Kidney glomerular epithelial cell (primary cell): ENCODE measurements around the gene MED15.
"Not testable (repeated sequence)": the region's sequence is repeated elsewhere in the genome, so short reads cannot be mapped to it uniquely, and the experiment has no call there.

Experiments
- DNase-seq: peaks from one replicate; lab custom pipeline; 2025; lab: John Stamatoyannopoulos, UW

MED15 gene, protein sequence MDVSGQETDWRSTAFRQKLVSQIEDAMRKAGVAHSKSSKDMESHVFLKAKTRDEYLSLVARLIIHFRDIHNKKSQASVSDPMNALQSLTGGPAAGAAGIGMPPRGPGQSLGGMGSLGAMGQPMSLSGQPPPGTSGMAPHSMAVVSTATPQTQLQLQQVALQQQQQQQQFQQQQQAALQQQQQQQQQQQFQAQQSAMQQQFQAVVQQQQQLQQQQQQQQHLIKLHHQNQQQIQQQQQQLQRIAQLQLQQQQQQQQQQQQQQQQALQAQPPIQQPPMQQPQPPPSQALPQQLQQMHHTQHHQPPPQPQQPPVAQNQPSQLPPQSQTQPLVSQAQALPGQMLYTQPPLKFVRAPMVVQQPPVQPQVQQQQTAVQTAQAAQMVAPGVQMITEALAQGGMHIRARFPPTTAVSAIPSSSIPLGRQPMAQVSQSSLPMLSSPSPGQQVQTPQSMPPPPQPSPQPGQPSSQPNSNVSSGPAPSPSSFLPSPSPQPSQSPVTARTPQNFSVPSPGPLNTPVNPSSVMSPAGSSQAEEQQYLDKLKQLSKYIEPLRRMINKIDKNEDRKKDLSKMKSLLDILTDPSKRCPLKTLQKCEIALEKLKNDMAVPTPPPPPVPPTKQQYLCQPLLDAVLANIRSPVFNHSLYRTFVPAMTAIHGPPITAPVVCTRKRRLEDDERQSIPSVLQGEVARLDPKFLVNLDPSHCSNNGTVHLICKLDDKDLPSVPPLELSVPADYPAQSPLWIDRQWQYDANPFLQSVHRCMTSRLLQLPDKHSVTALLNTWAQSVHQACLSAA

DNA sequence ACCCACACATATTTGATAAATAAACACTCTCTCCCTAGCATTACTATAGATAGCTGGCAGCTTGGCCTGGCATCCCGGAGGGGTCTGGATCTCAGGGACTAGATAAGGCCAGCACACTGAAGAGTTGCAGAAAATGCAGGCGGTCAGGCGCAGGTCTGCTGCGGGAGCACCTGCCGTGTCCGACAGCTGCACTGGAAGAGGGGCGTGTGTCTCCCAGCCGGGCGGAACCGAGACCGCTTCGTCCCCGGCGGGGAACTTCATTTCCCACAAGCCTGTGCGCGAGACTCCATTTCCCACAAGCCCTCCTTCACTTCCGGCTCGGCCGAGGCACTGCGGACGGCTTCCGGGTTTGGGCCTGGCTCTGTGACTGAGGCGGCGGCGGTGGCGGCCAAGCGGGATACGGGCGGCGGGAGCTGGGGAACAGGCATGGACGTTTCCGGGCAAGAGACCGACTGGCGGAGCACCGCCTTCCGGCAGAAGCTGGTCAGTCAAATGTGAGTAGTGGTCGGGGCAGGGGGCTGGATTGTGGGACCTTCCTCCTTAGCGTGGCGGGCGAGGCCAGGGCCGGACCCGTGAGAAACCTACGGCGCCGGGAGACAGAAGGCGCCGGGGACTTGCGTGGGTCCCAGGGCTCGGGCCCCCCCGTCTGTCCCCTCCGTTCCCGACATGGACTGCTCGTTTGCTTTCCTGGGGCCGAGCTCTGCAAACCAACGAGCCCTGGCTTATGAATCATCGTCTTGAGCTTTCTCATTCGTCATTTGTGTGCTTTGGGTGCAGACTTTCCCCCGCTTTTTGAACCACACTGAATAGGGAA lies at the start of gene MED15:
TSS of gene MED15 (plus strand) at position 358 of the 814 bp plus-strand sequence. CDS start at position 427, 69 bp downstream.
- DNase-seq = peak; percentile 95

DNA sequence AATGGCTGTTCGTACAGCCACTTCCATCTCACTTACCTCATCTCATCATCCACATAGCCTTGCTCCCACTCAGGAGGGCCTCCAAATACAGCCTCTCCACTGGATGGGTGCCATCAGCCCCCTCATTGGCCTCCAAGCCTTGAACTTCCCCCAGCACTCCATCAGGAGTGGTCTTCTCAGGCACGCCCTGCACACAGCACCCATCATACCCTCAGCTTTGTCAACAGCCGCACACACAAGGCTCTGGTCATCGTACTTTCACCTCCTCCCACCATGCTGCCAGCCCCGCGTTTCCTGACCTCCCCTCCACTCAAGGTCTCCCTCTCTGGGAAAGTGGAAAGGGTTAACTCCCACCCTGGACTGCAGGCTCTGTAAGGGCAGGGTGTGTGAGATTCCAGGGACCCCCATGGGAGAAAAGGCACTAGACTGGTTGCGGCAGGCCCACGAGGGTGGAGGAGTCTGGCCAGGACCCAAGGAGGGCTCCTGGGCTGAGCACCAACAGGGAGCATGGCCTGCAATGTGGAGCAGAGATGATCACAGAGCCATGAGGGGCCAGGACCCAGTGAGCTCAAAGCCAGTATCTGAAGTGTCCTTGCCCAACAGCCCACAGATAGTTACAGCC lies 48.8 kb upstream of the MED15 start:
- no peak for DNase-seq

DNA sequence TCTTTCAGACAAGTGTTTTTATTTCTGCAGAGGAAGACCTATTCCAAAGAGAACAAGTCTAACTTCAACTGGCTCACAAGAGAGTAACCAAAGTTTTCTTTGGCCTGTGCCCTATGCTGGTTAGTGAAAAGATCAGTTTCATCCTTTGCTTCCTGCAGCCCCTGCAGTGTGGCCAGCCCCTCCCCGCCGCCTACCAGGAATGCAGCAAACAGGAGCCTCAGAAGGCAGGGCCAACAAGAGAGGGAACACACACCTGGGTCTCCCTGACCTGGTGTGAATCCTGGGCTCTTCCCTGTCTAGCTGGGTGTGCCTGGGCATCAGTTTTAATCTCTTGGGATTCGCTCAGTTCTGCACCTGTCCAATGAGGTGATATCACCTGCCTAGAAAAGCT lies 48.3 kb upstream of the MED15 start:
- no peak for DNase-seq

DNA sequence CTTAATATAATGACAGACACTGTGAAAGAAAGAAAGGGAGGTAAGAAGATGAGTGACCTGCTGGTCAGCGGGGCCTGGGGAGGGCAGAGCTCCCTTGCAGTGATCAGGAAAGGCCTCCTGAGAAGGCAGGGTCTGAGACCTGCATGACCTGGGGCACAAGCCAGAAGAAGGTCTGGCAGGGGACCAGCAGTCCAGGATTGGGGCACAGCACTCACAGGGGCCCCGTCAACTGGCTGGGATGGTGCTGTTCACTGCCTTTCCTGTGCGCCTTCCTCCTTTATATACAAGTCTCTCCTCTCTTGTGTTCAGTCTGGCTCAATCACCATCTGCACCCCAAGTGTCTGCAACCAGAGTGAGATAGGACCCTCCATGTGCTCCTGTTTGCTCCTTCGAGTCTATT lies 47.5 kb upstream of the MED15 start:
- DNase-seq = no peak

GRCh38 chr22:20463324-20464095 lies 43.9 kb upstream of the MED15 start:
- no peak for DNase-seq

DNA sequence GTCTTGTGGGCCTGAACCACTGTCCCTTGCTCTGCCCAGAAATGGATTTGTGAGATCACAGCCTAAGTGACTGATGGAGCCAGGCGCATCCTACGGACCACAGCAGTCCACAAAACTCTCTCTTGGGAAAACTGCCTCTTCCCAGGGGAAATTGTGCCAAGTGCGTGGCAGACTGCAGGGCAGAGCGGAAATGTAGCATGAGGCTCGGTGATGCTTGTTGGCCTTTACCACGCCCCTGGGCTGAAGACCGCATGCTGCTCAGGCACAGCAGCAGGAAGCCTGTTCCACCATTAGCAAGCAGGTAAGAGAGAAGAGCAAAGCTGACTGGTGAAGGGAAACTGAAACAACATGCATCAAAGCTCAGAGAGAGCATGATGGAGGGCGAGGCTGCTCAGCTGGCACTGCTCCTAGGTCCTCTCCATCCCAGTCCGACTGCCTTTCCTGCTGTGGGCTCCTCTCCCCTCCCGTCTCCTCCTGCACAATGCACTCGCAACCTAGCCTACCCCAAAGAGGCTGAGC lies 43.3 kb upstream of the MED15 start:
- DNase-seq = no peak

- no peak for DNase-seq
Measured at GRCh38 chr22:20464912-20465758, 42.3 kb upstream of the MED15 start.

GRCh38 chr22:20465759-20466077 lies 41.7 kb upstream of the MED15 start:
- no peak for DNase-seq

DNA sequence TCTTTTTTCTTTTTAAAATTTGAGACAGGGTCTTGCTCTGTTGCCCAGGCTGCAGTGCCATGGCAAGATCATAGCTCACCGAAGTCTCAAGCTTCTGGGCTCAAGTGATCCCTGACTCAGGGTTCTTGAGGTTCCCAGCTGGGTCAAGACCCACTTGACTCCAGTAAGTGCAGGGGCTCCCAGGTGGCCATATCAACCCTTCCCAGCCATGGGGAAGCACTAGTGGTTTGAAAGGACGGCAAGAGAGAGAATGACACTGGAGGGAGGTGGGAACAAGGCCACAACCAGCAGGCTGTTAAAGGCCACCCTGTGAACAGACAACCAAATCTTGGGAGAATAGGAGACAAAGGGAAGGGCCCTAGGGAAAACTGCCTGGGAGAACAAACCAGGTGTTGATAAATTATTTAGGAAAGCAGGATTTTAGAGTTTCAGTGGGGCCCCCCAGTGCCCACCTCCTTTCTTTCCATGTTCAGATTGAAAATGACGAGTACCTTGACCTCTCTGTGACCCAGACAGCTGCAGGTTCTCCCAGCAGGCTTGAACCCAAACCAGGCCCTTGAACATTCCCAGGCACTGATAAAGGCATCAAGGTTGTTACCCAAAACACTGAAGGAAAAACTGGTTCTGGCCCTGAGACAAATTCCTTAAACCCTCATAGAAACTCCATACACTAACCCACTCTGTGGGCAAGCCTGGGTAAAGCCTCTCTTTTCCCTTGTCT lies 40.6 kb upstream of the MED15 start:
- DNase-seq = no peak

DNA sequence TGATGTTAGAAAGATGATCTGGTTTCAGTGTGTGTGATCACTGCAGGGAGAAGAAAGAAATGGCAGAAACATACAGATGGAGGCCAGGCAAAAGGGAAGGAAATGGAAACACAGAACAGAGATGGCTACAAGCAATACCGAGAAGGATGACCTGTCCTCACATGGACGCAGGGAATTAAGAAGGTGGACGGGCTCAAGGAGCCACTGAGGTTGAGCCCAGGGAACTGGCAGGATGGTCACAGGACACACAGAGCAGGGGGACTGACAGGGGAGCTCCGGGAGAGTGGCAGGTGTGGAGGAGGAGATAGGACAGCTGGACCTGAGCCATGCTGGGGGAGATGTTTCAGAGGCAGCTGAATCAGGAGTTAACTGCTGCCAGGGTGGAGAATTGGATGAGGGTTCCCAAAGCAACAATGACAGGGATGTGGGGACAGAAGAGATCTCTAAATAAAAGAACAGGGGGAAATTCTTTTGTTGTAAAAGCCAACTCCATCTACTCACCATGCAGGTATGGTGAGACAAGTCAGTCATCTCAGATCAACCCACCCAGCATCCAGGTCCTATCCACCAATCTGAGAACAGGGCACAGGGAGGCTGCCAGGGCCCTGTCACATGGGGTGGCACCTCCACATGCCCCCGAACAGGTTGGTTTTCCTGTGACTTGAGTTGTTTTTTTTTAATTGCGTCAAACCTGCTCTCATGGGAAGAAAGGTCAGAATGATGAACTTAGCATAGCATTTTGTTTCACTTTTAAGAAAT lies 38.1 kb upstream of the MED15 start:
- DNase-seq = no peak

DNA sequence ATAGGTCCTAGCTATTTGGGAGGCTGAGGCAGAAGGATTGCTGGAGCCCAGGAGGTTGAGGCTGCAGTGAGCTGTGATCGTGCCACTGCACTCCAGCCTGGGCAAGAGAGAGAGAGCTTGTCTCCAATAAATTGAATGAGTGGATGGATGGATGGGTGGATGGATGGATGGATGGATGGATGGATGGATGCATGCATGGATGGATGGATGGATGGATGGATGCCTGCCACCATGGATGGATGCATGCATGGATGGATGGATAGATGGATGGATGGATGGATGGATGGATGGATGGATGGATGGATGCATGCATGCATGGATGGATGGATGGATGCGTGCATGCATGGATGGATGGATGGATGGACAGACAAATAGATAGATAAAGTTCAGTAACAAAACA lies 36.9 kb upstream of the MED15 start:
- DNase-seq = not testable (repeated sequence)

GRCh38 chr22:20471126-20471833 lies 36.1 kb upstream of the MED15 start:
- DNase-seq = no peak

- no peak for DNase-seq
Measured at GRCh38 chr22:20472629-20473442, 34.6 kb upstream of the MED15 start.

DNA sequence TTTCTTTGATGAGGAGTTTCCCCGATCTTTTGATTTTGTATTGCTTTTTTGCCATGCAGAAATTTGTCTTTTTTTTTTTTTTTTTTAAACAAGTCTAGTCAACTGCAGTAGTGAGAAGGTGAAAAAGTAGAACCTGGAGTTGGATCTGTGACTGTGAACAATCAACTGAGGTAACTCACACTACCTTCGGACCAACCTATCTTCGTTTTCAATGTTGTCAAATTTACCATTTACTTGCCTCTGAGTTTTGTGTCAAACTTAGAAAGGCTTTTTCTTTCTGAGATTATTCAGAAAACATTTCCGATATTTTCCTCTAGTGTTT lies 32.3 kb upstream of the MED15 start:
- no peak for DNase-seq

DNA sequence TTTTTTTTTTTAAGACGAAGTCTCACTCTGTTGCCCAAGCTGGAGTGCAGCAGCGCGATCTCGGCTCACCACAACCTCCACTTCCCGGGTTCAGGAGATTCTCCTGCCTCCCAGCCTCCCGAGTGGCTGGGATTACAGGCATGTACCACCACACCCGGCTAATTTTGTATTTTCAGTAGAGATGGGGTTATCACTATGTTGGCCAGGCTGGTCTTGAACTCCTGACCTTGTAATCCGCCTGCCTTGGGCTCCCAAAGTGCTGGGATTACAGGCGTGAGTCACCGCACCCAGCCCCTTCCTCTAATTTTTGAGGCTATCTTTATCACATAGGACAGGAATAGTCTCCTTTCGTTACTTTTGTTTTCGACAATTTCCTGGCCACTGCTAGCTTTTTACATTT lies 31.8 kb upstream of the MED15 start:
- not testable (repeated sequence) for DNase-seq

- not testable (repeated sequence) for DNase-seq
Measured at GRCh38 chr22:20478059-20478458, 29.4 kb upstream of the MED15 start.

- no peak for DNase-seq
Measured at GRCh38 chr22:20479612-20480196, 27.7 kb upstream of the MED15 start.
